ENCODE results near the gene GAGE13.
"Not testable (repeated sequence)": the region's sequence is repeated elsewhere in the genome, so short reads cannot be mapped to it uniquely, and the experiment has no call there.

The GAGE13 gene

GRCh38 chrX:49331282-49331681, at the start of gene GAGE13:
Gene GAGE13 (plus strand): TSS chrX:49331582. CDS start chrX:49332738, 1,156 bp downstream.
- not testable (repeated sequence) for DNase-seq (ENCODE audit: low read depth in 2 of 3, low spot score in 2 of 3)

GRCh38 chrX:49282647-49283011, 48.8 kb upstream of the GAGE13 start:
- no peak for DNase-seq (ENCODE audit: low read depth in 2 of 3, low spot score in 2 of 3)

- DNase-seq (ENCODE audit: low read depth in 2 of 3, low spot score in 2 of 3), result no peak
These were observed 47.2 kb upstream of the GAGE13 start for GRCh38 chrX:49284212-49284611.

GRCh38 chrX:49286136-49286535, 45.2 kb upstream of the GAGE13 start:
- no peak for DNase-seq (ENCODE audit: low read depth in 2 of 3, low spot score in 2 of 3)

GRCh38 chrX:49286581-49286980, 44.8 kb upstream of the GAGE13 start:
- no peak for DNase-seq (ENCODE audit: low read depth in 2 of 3, low spot score in 2 of 3)

- DNase-seq (ENCODE audit: low read depth in 2 of 3, low spot score in 2 of 3), result no peak
These were observed 43.7 kb upstream of the GAGE13 start for GRCh38 chrX:49287665-49288064.

GRCh38 chrX:49290215-49290614, 41.2 kb upstream of the GAGE13 start:
- no peak for DNase-seq (ENCODE audit: low read depth in 2 of 3, low spot score in 2 of 3)

- peak in 2 of 3 experiments; percentile 51 to 65 for DNase-seq (ENCODE audit: low read depth in 2 of 3, low spot score in 2 of 3)
These were observed 39.6 kb upstream of the GAGE13 start for GRCh38 chrX:49291615-49292337.

GRCh38 chrX:49292400-49293362, 38.7 kb upstream of the GAGE13 start:
- DNase-seq (ENCODE audit: low read depth in 2 of 3, low spot score in 2 of 3), result no peak

- DNase-seq (ENCODE audit: low read depth in 2 of 3, low spot score in 2 of 3), result not testable (repeated sequence)
These were observed 32.1 kb upstream of the GAGE13 start for GRCh38 chrX:49299293-49299692.

- DNase-seq (ENCODE audit: low read depth in 2 of 3, low spot score in 2 of 3), result no peak
These were observed 30.7 kb upstream of the GAGE13 start for GRCh38 chrX:49300703-49301102.

GRCh38 chrX:49303346-49303745, 28.0 kb upstream of the GAGE13 start, which contains the start of gene GAGE10:
Gene GAGE10 (plus strand): TSS chrX:49303646. CDS start chrX:49304860, 1,214 bp downstream.
- DNase-seq (ENCODE audit: low read depth in 2 of 3, low spot score in 2 of 3), result no peak

- DNase-seq (ENCODE audit: low read depth in 2 of 3, low spot score in 2 of 3), result not testable (repeated sequence)
These were observed 23.6 kb upstream of the GAGE13 start for GRCh38 chrX:49307775-49308174.

- no peak for DNase-seq (ENCODE audit: low read depth in 2 of 3, low spot score in 2 of 3)
These were observed 22.6 kb upstream of the GAGE13 start for GRCh38 chrX:49308604-49309269.

GRCh38 chrX:49309401-49309981, 21.9 kb upstream of the GAGE13 start:
- no peak for DNase-seq (ENCODE audit: low read depth in 2 of 3, low spot score in 2 of 3)

GRCh38 chrX:49310371-49310770, 21.0 kb upstream of the GAGE13 start:
- no peak for DNase-seq (ENCODE audit: low read depth in 2 of 3, low spot score in 2 of 3)

- DNase-seq (ENCODE audit: low read depth in 2 of 3, low spot score in 2 of 3), result no peak
These were observed 19.2 kb upstream of the GAGE13 start for GRCh38 chrX:49312176-49312575.

- DNase-seq (ENCODE audit: low read depth in 2 of 3, low spot score in 2 of 3), result no peak
These were observed 15.3 kb upstream of the GAGE13 start for GRCh38 chrX:49316085-49316484.

- DNase-seq (ENCODE audit: low read depth in 2 of 3, low spot score in 2 of 3), result not testable (repeated sequence)
These were observed 9.6 kb upstream of the GAGE13 start, which contains the start of gene GAGE12J for GRCh38 chrX:49321737-49322136. Gene GAGE12J (plus strand): TSS chrX:49322037. CDS start chrX:49323194, 1,157 bp downstream.

GRCh38 chrX:49322266-49322665, 9.1 kb upstream of the GAGE13 start:
- DNase-seq (ENCODE audit: low read depth in 2 of 3, low spot score in 2 of 3), result not testable (repeated sequence)

- not testable (repeated sequence) for DNase-seq (ENCODE audit: low read depth in 2 of 3, low spot score in 2 of 3)
These were observed 7.6 kb upstream of the GAGE13 start for GRCh38 chrX:49323735-49324134.

All from activated CD8-positive, alpha-beta memory T cell treated with anti-CD3 and anti-CD28 coated beads for 48 hours (primary cell).